Measurements from ENCODE around the gene RAD23A. TPM values are rescaled to one million over a fixed set of nuclear protein-coding genes. Genes with fewer than 3 reads are reported as not detected.
A peak's percentile ranks its signal among the peaks of the same experiment; 100 is the strongest.

Gene RAD23A
- total RNA-seq, 1 donor from 2014 or later, result 80.7 TPM

GRCh38 chr19:12993562-12993961 lies 47.9 kb downstream of the RAD23A start:
- H3K4me3 Mint-ChIP-seq, result peak overlapping the region; percentile 39
- H3K27ac Mint-ChIP-seq, result no peak overlapping the region
- no peak for TF ChIP-seq CTCF (IDR thresholded peaks at IDR 0.05; ENCODE audit: unreplicated experiment)
- no peak for DNase-seq (ENCODE audit: low spot score in 2 of 2, unreplicated experiment in 2 of 2)
- peaks cover 71% of the 10 kb centered on the region for H3K27me3 Mint-ChIP-seq (ENCODE audit: low read depth)
- peaks cover 16% of the 10 kb centered on the region for H3K4me1 Mint-ChIP-seq
- H3K9me3 Mint-ChIP-seq, result no peaks in the 10 kb centered on the region
- peaks cover 5% of the 10 kb centered on the region for H3K36me3 Mint-ChIP-seq

GRCh38 chr19:12994701-12995595 lies 49.3 kb downstream of the RAD23A start, which contains the start of gene NFIX:
NFIX (plus strand) TSS chr19:12995475; CDS start chr19:12995838, 363 bp downstream.
- peak; percentile 53 to 73 for DNase-seq (ENCODE audit: low spot score in 2 of 2, unreplicated experiment in 2 of 2)

GRCh38 chr19:12995596-12996405 lies 50.1 kb downstream of the RAD23A start:
- Mint-ChIP-seq H3K27ac (no peak overlapping the region), H3K27me3 (ENCODE audit: low read depth) (peaks cover 87% of the 10 kb centered on the region), H3K4me1 (peaks cover 16% of the 10 kb centered on the region), H3K9me3 (no peaks in the 10 kb centered on the region), H3K4me3 (peak overlapping the region; percentile 90), H3K36me3 (peaks cover 17% of the 10 kb centered on the region)
- no peak for TF ChIP-seq CTCF (IDR thresholded peaks at IDR 0.05; ENCODE audit: unreplicated experiment)
- DNase-seq (ENCODE audit: low spot score in 2 of 2, unreplicated experiment in 2 of 2), result no peak

More at GRCh38 chr19:12994701-12995595, 49.3 kb downstream of the RAD23A start, which contains the start of gene NFIX:
- Mint-ChIP-seq H3K27ac (peak within 1 kb of the TSS; percentile 21), H3K27me3 (ENCODE audit: low read depth) (peaks cover 85% of the 10 kb centered on the region), H3K9me3 (no peaks in the 10 kb centered on the region), H3K4me3 (peak within 1 kb of the TSS; percentile 90), H3K36me3 (peaks cover 14% of the 10 kb centered on the region), H3K4me1 (peaks cover 16% of the 10 kb centered on the region)
- TF ChIP-seq CTCF (IDR thresholded peaks at IDR 0.05; ENCODE audit: unreplicated experiment), result no peak

GRCh38 chr19:12996406-12997094 lies 50.9 kb downstream of the RAD23A start:
- Mint-ChIP-seq H3K27ac (no peak overlapping the region), H3K9me3 (no peaks in the 10 kb centered on the region), H3K4me3 (peak overlapping the region; percentile 62), H3K4me1 (peaks cover 16% of the 10 kb centered on the region), H3K27me3 (ENCODE audit: low read depth) (peaks cover 87% of the 10 kb centered on the region), H3K36me3 (peaks cover 17% of the 10 kb centered on the region)
- DNase-seq (ENCODE audit: low spot score in 2 of 2, unreplicated experiment in 2 of 2), result no peak
- TF ChIP-seq CTCF (IDR thresholded peaks at IDR 0.05; ENCODE audit: unreplicated experiment), result no peak

Data from mesothelial cell of epicardium (in vitro differentiated cells).